Left renal pelvis (tissue), 4 donors: ENCODE results near the gene NUDT2. TPM values are rescaled to one million over a fixed set of nuclear protein-coding genes. Genes with fewer than 3 reads are reported as not detected.
"Not testable (repeated sequence)": the region's sequence is repeated elsewhere in the genome, so short reads cannot be mapped to it uniquely, and the experiment has no call there.

Source experiments
- DNase-seq, 4 donors: peaks; one replicate each; pipeline ENCODE4 v3.0.0-alpha.2; 2013; ENCODE audit warnings: low read depth in 4 of 4, low spot score in 3 of 4
- polyA plus RNA-seq, 4 donors: library from polyadenylated mRNA; unstranded; fragments of 120-200 nt; gene quantifications; one replicate each; pipeline ENCODE4 v1.2.1, GENCODE V29; 2013; ENCODE audit not compliant: insufficient read length in 4 of 4

Gene NUDT2
- polyA plus RNA-seq, 4 donors = 21.0 to 30.3 (median 22.5) TPM

GRCh38 chr9:34334337-34334824, 5.0 kb downstream of the NUDT2 start:
- no peak for DNase-seq

DNA sequence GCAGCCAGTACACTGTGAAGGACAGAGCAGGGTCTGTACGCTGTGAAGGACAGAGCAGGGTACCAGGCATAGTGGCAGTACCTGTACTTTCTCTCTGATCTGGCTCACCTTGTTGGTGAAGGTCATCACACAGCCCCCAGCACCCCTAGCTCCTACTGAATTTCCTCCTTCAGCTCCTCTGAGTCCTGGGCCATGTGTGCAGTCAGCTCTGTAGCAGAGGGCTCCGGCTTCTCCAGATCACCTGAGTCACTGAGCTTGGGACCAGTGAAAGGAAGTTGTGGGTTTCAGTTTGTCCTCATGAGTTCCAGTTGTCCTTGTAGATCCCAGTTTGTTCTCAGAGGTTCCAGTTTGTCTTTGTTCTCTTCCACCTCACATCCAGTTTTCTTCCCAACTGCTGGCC, 5.5 kb downstream of the NUDT2 start:
- no peak for DNase-seq

- no peak for DNase-seq
These were observed 6.0 kb downstream of the NUDT2 start for GRCh38 chr9:34335376-34335775.

DNA sequence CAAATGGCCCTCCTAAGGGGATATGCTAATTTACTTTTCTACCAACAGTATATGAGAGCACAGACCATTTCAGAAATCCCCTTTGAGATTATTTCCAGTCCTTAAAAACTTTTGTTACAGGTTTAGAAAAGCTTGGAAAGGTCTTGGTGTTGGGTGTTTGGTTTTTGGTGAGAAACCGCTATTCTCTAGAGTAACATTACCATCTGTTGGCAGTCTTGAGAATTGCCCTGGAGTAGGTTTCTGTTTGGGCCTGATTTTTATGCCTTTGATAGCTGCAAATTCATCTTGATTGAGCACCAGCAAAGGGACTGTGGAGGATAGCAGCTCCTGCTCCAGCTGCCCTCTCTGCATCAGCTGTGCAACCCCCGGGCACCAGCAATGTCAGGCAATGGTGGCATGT, 8.0 kb downstream of the NUDT2 start:
- no peak for DNase-seq

DNA sequence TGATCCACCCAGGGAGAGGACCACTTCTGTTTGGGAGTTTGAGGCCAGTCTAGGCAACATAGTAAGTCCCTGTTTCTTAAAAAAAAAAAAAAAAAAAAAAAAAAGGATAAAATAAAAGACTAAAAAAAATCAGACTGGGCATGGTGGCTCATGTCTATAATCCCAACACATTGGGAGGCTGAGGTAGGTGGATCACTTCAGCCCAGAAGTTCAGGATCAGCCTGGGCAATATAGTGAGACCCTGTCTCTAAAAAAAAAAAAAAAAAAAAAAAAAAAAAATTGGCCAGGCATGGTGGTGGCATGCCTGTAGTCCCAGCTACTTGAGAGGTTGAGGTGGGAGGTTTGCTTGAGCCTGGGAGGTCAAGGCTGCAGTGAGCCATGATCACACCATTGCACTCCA, 8.7 kb downstream of the NUDT2 start:
- not testable (repeated sequence) for DNase-seq

GRCh38 chr9:34338665-34339385, 9.5 kb downstream of the NUDT2 start:
- no peak for DNase-seq

DNA sequence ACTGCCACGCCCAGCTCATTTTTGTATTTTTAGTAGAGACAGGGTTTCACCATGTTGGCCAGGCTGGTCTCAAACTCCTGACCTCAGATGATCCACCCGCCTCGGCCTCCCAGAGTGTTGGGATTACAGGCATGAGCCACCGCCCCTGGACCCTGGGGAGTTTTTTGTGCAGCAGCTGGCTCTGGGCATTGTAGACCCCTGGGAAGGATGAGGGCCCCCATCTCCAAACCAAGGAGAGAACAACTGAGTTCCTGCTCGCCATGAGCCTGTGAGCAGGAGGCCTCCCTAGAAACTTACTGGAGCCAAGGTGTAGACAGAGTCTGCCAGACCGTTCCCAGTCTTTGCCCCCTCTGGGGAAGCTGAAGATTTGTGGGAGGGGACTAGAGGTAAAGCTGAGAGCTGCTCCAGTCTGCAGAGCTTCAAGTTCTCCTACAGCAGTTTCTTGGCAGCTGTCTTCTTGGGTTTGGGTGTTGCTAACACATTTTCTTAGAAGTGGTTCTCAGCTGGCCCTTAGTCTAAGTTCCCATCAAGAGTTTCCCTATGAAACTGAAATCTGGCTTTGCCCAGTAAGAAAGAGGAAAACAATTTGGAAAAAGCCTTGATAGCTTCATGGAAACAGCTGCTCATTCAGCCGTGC, 12.4 kb downstream of the NUDT2 start:
- no peak for DNase-seq

GRCh38 chr9:34343090-34343489, 13.7 kb downstream of the NUDT2 start:
- DNase-seq = no peak

DNA sequence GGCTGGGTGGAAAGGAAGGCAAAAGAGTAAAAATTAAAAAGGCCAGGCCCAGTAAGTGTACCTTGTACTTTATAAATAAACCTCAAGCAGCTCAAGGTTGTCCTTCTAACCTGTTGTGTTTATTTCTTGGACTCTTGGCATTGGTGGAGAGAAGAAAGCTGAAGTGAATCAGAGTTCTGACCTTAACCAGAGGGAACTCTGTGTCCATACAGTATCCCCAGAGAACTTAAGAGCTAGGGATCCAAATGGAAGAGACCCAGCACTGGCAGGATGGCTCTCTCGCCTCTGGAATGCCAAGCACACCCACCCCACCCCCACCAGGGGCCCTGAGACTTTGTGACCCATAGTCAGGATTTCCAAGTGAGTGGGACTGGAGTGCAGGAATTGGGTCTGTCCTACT, 14.2 kb downstream of the NUDT2 start:
- no peak for DNase-seq

- DNase-seq = no peak
These were observed 17.8 kb downstream of the NUDT2 start for GRCh38 chr9:34346873-34347799.

- DNase-seq = no peak
These were observed 18.4 kb downstream of the NUDT2 start for GRCh38 chr9:34347800-34348158.

DNA sequence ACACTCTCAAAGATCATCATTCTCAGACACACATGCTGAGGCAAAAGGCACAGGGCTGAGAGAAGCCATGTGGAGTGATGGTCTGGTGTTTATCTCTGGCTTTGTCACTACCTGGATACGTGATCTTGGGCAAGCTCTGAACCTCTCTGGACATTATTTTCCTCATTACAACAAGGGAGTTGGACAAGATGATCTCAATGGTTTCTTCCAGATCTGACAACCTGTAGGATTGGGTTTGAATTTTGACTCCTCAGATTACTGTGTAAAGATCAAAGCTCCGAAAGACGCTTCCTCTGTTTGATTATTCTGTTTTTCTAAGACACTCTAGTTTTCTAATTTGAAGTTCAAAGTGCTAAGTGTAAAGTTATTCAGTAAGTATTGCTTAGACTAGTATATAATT, 20.0 kb downstream of the NUDT2 start:
- no peak for DNase-seq

DNA sequence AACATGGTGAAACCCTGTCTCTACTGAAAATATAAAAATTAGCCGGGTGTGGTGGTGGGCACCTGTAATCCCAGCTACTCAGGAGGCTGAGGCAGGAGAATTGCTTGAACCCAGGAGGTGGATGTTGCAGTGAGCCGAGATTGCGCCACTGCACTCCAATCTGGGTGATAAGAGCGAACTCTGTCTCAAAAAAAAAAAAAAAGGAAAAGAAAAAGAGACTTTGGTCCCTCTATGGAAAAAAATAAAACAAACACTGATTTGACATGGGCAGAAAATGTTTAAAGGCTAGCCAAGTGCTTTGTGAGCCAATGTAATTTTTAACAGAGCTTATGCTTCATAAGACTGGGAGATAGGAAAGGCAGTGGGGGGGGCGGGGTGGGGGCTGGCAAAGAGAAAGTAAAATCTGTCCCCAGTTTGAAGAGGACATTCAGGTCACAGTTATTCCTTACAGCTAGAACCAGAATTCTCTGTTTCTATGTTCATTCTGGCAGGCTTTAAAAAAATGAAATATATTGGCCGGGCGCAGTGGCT, 22.8 kb downstream of the NUDT2 start:
- not testable (repeated sequence) for DNase-seq

DNA sequence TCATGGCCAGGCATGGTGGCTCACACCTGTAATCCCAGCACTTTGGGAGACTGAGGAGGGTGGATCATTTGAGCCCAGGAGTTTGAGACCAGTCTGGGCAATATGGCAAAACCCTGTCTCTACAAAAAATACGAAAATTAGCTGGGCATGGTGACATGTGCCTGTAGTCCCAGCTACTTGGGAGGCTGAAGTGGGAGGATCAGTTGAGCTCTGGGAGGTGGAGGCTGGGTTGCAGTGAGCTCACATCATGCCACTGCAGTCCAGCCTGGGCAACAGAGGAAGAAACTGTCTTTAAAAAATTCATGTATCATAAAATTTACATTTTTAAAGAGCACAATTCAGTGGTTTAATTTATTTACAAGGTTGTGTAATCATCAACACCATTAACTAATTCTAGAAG, 23.6 kb downstream of the NUDT2 start:
- not testable (repeated sequence) for DNase-seq

- DNase-seq = no peak
These were observed 33.3 kb downstream of the NUDT2 start for GRCh38 chr9:34362614-34363214.

GRCh38 chr9:34363619-34364351, 34.4 kb downstream of the NUDT2 start:
- DNase-seq = no peak

DNA sequence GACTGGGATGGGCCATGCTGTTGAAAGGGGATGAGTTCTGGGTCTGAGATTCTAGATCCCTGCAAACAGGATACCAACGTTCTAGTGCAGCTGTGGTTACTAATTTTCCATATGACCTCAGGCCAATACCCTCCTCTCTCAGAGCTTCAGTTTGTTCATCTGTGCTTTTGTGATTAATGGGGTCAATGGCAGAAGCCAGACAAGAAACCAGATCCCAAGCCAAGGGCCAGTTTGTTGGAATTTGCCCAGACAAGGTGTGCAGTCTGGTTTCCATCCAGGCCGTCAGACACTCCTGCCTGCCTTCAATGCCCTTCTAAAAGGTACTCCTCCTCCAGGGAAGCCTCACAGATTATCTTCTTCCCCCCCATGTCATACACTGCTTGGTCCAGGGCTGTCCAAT, 35.9 kb downstream of the NUDT2 start:
- no peak for DNase-seq

GRCh38 chr9:34366365-34366764, 37.0 kb downstream of the NUDT2 start:
- DNase-seq = no peak

DNA sequence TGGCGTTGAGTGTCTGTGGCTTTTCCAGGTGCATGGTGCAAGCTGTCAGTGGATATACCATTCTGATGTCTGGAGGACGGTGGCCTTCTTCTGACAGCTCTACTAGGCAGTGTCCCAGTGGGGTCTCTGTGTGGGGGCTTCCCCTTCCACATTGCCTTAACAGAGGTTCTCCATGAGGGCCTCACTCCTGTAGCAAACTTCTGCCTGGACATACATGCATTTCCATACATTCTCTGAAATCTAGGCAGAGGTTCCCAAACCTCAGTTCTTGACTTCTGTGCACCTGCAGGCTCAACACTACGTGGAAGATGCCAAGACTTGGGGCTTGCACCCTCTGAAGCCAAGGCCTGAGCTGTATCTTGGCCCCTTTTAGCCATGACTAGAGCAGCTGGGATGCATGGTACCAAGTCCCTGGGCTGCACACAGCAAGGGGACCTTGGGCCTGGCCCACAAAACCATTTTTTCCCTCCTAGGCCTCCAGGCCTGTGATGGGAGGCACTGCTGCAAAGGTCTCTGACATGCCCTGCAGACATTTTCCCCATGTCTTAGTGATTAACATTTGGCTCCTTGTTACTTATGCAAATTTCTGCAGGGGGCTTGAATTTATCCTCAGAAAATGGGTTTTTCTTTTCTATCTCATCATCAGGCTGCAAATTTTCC, 38.5 kb downstream of the NUDT2 start:
- not testable (repeated sequence) for DNase-seq
